ENCODE measurements around the gene RNF223. TPM values are rescaled to one million over a fixed set of nuclear protein-coding genes. Genes with fewer than 3 reads are reported as not detected.
A peak's percentile ranks its signal among the peaks of the same experiment; 100 is the strongest.

The RNF223 gene
- total and polyA plus RNA-seq, 2 experiments from 2014 or later: 0.43 to 0.88 TPM

GRCh38 chr1:1093610-1093943 lies 19.5 kb upstream of the RNF223 start:
- no peak overlapping the region for H2AFZ ChIP-seq
- no peaks in the 10 kb centered on the region for H3K9me3 ChIP-seq (ENCODE audit: low read depth)
- H4K20me1 ChIP-seq (ENCODE audit: insufficient read depth, poor library complexity, severe bottlenecking): no peaks in the 10 kb centered on the region
- H3K4me3 ChIP-seq: no peak overlapping the region
- H3K4me1 ChIP-seq (ENCODE audit: insufficient read depth): no peaks in the 10 kb centered on the region
- no peak for DNase-seq (ENCODE audit: low spot score)
- TF ChIP-seq EZH2phosphoT487 (IDR thresholded peaks at IDR 0.05; ENCODE audit: low read depth, severe bottlenecking, unreplicated experiment) (no peak), EZH2 (IDR thresholded peaks at IDR 0.05; ENCODE audit: borderline replicate concordance) (no peak), CTCF (IDR thresholded peaks at IDR 0.05; ENCODE audit: poor library complexity) (no peak)
- no peaks in the 10 kb centered on the region for H3K9me2 ChIP-seq (replicated peaks; ENCODE audit: insufficient read depth)
- 96% methylated on average over 10 of the region's 10 CpGs for WGBS (ENCODE audit: low lambda C conversion rate, missing lambda C conversion rate)
- H3K27ac ChIP-seq: no peak overlapping the region
- no peaks in the 10 kb centered on the region for H3K36me3 ChIP-seq (replicated peaks; ENCODE audit: insufficient read depth, low read depth)
- no peak overlapping the region for H3K4me2 ChIP-seq
- H3K79me2 ChIP-seq: no peaks in the 10 kb centered on the region
- no peaks in the 10 kb centered on the region for H3K27me3 ChIP-seq

- H3K4me3 ChIP-seq: no peak overlapping the region
- no peak overlapping the region for H3K27ac ChIP-seq
- no peaks in the 10 kb centered on the region for H3K9me2 ChIP-seq (replicated peaks; ENCODE audit: insufficient read depth)
- H3K36me3 ChIP-seq (replicated peaks; ENCODE audit: insufficient read depth, low read depth): no peaks in the 10 kb centered on the region
- no peak overlapping the region for H3K4me2 ChIP-seq
- no peaks in the 10 kb centered on the region for H3K9me3 ChIP-seq (ENCODE audit: low read depth)
- no peaks in the 10 kb centered on the region for H3K79me2 ChIP-seq
- no peaks in the 10 kb centered on the region for H4K20me1 ChIP-seq (ENCODE audit: insufficient read depth, poor library complexity, severe bottlenecking)
- no peaks in the 10 kb centered on the region for H3K4me1 ChIP-seq (ENCODE audit: insufficient read depth)
- WGBS (ENCODE audit: low lambda C conversion rate, missing lambda C conversion rate): 90% methylated on average over 14 of the region's 14 CpGs
- peak; percentile 19 for DNase-seq (ENCODE audit: low spot score)
- H3K27me3 ChIP-seq: no peaks in the 10 kb centered on the region
- H2AFZ ChIP-seq: no peak overlapping the region
- TF ChIP-seq EZH2phosphoT487 (IDR thresholded peaks at IDR 0.05; ENCODE audit: low read depth, severe bottlenecking, unreplicated experiment) (no peak), EZH2 (IDR thresholded peaks at IDR 0.05; ENCODE audit: borderline replicate concordance) (no peak), CTCF (IDR thresholded peaks at IDR 0.05; ENCODE audit: poor library complexity) (no peak)
Measured at GRCh38 chr1:1092894-1093609, 18.9 kb upstream of the RNF223 start.

- H3K27me3 ChIP-seq: no peaks in the 10 kb centered on the region
- H3K9me3 ChIP-seq (ENCODE audit: low read depth): no peaks in the 10 kb centered on the region
- H3K4me3 ChIP-seq: no peak overlapping the region
- WGBS (ENCODE audit: low lambda C conversion rate, missing lambda C conversion rate): 95% methylated on average over 28 of the region's 28 CpGs
- H4K20me1 ChIP-seq (ENCODE audit: insufficient read depth, poor library complexity, severe bottlenecking): no peaks in the 10 kb centered on the region
- H3K79me2 ChIP-seq: no peaks in the 10 kb centered on the region
- no peaks in the 10 kb centered on the region for H3K9me2 ChIP-seq (replicated peaks; ENCODE audit: insufficient read depth)
- no peaks in the 10 kb centered on the region for H3K36me3 ChIP-seq (replicated peaks; ENCODE audit: insufficient read depth, low read depth)
- H3K27ac ChIP-seq: no peak overlapping the region
- DNase-seq (ENCODE audit: low spot score): no peak
- no peak overlapping the region for H3K4me2 ChIP-seq
- H2AFZ ChIP-seq: no peak overlapping the region
- TF ChIP-seq EZH2 (IDR thresholded peaks at IDR 0.05; ENCODE audit: borderline replicate concordance): no peak
- no peaks in the 10 kb centered on the region for H3K4me1 ChIP-seq (ENCODE audit: insufficient read depth)
Measured at GRCh38 chr1:1092149-1092855, 18.2 kb upstream of the RNF223 start.
